HG03060 (cell line): ENCODE results near the gene CD164L2.

Source experiments
- ATAC-seq: cut with Tn5 transposase; IDR thresholded peaks from one replicate; pipeline ENCODE4 v1.9.1; 2021; ENCODE audit warnings: low read depth, moderate number of reproducible peaks; ENCODE audit not compliant: unreplicated experiment

Gene CD164L2

GRCh38 chr1:27365372-27366112, 17.6 kb downstream of the CD164L2 start:
- ATAC-seq, result no peak

DNA sequence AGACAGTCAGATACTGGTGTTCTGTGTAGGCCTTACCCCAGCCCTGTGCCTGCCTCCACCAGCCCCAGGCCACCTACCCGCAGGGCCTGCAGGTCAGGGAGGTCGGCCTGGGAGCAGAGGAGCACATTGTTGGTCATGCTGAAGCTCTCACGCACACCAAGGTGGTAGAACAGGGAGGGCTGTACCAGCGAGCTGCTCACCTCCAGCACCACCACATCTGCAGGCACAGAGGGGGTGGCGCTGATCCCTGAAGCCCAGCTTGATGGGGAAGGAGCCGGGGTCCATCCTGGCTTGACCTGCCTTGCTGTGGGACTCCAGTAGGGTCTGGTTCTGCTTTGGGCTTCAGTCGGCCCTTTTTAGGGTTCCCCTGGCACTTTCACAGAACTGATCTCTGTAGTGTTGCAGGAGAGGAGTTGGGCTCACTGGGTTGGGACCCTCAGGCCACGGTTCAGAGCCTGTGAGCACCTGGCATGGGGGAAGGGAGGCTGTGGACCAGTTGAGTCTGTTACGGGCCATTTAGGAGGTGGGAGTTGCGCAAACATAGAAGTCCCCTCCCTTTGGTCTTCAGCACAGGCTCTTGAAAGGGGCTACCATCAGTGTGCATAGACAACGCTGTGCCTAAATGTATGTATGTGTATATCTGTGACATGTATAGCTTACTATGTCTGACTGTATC, 18.3 kb downstream of the CD164L2 start:
- no peak for ATAC-seq

- ATAC-seq, result no peak
Observed at GRCh38 chr1:27363766-27364695, 19.1 kb downstream of the CD164L2 start.

GRCh38 chr1:27361553-27361952, 21.6 kb downstream of the CD164L2 start:
- ATAC-seq, result no peak

DNA sequence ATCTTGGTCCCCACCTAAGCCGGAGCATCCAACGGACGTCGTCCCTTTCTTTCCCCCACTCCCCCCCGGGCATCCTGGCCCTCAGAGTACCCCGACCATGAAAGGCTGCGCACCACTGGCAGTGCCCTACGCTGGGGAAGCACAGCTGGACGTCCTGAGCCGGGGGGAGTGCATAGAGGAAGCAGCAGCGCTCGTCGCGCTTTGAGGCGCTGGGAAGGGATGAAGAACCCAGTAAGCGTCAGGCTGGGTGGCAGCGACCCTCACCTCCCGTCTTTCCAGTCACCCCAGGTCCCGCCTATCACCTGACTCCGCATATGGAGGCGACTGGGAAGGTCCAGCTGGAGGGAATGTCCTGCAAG, 22.1 kb downstream of the CD164L2 start:
- no peak for ATAC-seq

DNA sequence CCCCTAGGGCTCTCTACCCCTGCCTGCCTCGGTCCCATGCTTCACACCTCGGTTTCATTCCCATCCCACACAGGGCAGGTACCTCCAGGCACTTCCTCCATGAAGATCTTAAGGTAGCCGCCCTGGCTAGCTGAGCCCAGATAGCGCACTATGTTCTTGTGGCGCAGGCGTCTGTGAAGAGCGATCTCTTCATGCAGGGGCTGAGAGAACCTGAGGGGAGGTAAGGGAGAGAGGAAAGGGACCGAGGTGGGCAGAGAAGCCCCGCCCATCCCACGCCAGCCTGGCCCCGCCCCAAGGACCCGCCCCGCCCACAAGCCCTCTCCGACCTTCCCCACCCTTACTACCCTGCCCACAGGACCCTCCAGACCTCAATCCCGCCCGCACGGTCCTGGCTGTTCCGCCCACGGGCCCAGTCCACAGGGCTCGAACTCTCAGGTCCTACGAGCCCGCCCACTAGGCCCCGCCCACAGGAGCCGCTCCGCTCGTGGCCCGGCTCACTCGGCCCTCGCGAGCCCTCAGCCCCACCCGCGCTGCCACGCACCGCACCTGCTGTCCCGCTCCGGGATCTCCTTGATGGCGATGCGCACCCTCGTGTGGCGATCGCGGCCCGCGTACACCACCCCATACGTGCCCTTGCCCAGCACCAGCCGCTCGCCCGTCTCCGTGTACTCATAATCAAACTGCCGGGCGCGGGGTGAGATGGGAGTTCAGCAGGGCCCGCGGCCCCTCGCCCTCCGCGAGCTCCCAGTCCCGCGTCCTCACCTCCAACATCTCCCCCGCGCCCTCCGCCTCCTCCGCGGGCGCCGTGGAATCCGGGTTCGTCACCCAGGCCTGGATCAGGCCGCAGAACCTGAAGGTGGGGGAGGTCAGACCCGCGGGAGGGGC, 22.7 kb downstream of the CD164L2 start:
- no peak for ATAC-seq

GRCh38 chr1:27359822-27360158, 23.3 kb downstream of the CD164L2 start:
- ATAC-seq, result no peak

GRCh38 chr1:27358928-27359313, 24.2 kb downstream of the CD164L2 start:
- no peak for ATAC-seq

- ATAC-seq, result no peak
Observed at GRCh38 chr1:27358038-27358927, 24.9 kb downstream of the CD164L2 start.

DNA sequence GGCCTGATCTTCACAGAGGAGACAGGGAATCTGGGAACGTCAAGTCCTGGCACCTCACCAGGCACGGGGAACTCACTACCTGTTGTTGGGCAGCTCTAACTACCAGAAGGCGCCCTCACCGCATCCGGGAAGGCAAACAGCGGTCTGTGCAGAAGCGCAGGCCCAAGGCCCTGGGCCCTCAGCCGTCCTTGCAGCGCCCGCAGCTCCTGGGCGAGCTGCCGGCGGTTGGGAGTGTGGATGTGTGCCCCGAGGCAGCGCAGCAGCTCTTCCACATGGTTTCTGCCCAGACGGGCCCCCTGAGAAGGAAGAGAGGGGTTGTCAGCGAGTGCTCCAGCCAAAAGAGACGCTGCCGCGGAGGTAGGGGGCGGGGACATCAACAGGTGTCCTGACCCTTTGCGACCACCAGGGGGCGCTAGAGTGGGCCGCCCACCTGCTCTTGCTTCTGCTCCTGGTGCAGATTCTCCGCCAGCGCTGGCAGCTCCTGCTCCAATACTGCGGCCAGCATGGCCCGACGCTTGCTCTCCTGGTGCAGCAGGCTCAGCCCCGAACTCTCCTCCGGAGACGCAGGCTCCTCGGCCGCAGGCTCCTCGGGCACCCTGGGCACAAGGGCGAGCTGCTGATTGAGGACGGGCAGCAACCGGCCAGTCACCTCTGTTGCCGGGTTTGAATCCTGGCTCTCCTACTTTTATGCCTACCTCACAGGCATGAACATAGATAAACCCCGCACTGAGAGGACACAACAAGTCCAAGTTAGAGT, 25.7 kb downstream of the CD164L2 start:
- ATAC-seq, result no peak

DNA sequence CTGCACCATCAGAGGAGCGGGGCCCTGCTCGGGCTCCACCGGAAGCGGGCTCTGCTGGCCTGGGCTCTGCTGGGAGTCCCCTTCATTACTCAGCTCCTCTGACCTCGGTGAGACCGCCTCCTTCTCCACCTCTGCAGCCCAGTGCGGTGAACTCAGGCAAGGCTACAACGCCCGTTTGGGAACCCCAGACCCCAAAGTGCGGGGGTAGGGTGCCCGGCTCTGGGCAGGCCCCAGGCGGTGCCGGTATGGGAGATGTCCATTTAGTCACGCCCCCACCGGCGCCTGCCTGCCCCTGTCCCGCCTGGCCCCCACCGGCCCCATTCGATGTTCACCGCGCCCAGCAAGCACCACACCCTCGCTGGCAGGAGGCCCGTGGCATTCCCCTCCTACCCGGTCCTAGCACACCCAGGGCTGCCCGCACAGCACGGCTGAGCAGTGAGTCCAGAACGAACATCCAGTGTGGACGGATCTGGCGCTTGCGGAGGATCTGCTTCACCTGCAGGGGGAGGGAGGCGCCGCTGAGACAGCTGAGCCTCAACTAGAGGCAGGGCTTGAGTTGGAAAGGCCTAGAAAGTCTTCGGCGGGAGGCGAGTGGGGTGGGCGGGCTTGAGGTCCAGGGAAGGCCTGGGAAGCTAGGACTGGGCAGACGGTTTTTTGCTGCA, 26.4 kb downstream of the CD164L2 start:
- no peak for ATAC-seq

- no peak for ATAC-seq
Observed at GRCh38 chr1:27356277-27356618, 26.9 kb downstream of the CD164L2 start.

GRCh38 chr1:27355683-27356082, 27.4 kb downstream of the CD164L2 start:
- no peak for ATAC-seq

- no peak for ATAC-seq
Observed at GRCh38 chr1:27353629-27354028, 29.5 kb downstream of the CD164L2 start.

DNA sequence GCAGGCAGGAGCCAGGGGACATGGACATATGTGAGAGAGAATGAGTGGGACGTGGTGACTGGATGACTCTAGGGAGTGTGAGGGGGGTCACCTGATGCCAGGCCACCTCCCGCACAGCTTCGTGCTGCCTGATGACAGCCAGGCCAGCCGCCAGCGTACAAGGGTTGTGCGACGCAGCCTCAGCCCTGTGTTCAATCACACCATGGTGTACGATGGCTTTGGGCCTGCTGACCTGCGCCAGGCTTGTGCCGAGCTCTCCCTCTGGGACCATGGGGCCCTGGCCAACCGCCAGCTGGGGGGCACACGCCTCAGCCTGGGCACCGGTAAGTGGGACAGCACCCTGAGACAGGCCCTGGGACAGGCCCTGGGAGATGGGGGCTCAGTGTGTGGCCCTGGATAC, 30.0 kb downstream of the CD164L2 start:
- no peak for ATAC-seq

DNA sequence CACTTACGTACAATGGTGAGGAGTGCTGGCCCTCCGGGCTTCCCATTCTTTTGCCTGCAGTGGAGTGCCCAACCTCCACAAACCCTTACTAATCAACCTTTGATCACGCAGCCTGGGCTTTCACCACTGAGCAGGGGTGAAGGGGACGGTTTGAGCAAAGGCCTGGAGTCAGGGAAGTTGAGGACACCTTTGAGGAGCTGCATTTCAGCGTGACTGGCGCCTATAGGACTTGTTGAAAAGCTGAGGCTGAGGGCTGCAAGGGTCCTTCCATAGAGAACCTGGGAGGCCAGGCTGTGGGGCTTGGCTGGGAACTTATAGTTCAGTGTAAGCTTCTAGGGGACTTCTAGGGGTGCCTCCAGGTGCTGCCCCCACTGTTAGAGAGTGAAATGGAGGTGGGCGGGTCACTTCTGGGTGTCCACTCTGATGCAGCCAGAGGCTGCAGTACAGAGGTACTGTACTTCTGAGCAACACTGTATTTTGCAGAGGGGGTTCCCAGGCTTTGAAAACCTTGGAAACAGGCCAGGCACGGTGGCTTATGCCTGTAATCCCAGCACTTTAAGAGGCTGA, 31.5 kb downstream of the CD164L2 start:
- no peak for ATAC-seq

GRCh38 chr1:27350663-27351540, 32.2 kb downstream of the CD164L2 start:
- no peak for ATAC-seq
